ENCODE measurements around the gene MBP. TPM values are rescaled to one million over a fixed set of nuclear protein-coding genes. Genes with fewer than 3 reads are reported as not detected.

The MBP gene
- total RNA-seq, 2 experiments from 2014 or later: 75.4 to 79.2 TPM

GRCh38 chr18:77084688-77085035, 47.9 kb downstream of the MBP start:
- Mint-ChIP-seq H3K9me3 (no peaks in the 10 kb centered on the region), H3K27me3 (no peaks in the 10 kb centered on the region), H3K4me1 (ENCODE audit: low read depth) (peaks cover 80% of the 10 kb centered on the region), H3K4me3 (no peak overlapping the region), H3K36me3 (ENCODE audit: low read depth) (peaks cover 62% of the 10 kb centered on the region), H3K27ac (peak overlapping the region; percentile 40)
- CTCF ChIA-PET: interaction anchor here (1.3 kb wide), 1 partner anchor 17 kb away, joined by 4 read pairs; no protein-coding TSS in a partner anchor
- ATAC-seq (ENCODE audit: poor library complexity) (no peak), DNase-seq (no peak)
- Histone ChIP-seq H3K27me3 (ENCODE audit: control insufficient read depth in 1 of 2, insufficient read depth in 2 of 2, low read length in 2 of 2) (no peaks in the 10 kb centered on the region), H3K4me3 (ENCODE audit: low read length) (no peak overlapping the region), H3K4me1 (ENCODE audit: insufficient read depth, low read length) (peaks cover 59% of the 10 kb centered on the region), H3K36me3 (ENCODE audit: insufficient read depth, low read length) (peaks cover 30% of the 10 kb centered on the region), H3K9me3 (ENCODE audit: control insufficient read depth in 1 of 2, insufficient read depth in 1 of 2, low read length in 2 of 2) (peaks cover 0 to 5% of the 10 kb centered on the region in 2 experiments), H3K27ac (ENCODE audit: low read depth in 1 of 2, low read length in 2 of 2) (no peak overlapping the region)
- POLR2A ChIA-PET: interaction anchor here (0.9 kb wide), 1 partner anchor 23 kb away, joined by 3 read pairs; no protein-coding TSS in a partner anchor
- intact Hi-C loops (cut with DNase I, micrococcal nuclease): no loop called here
- TF ChIP-seq CTCF (IDR thresholded peaks at IDR 0.05): no peak

- peaks cover 55% of the 10 kb centered on the region for H3K4me1 ChIP-seq (ENCODE audit: insufficient read depth, low read length)
- ChIA-PET CTCF (no interaction called here), POLR2A (interaction anchor here (0.6 to 1.5 kb wide), 2 partner anchors 10 to 12 kb away, joined by 3 read pairs; no protein-coding TSS in a partner anchor)
- peak overlapping the region in 1 of 2 donors; percentile 11 for H3K27ac ChIP-seq (ENCODE audit: low read depth in 1 of 2, low read length in 2 of 2)
- H3K36me3 ChIP-seq (ENCODE audit: insufficient read depth, low read length): peaks cover 37% of the 10 kb centered on the region
- H3K27me3 Mint-ChIP-seq: no peaks in the 10 kb centered on the region
- H3K4me3 ChIP-seq (ENCODE audit: low read length): no peak overlapping the region
- H3K27me3 ChIP-seq (ENCODE audit: control insufficient read depth in 1 of 2, insufficient read depth in 2 of 2, low read length in 2 of 2): no peaks in the 10 kb centered on the region
- H3K36me3 Mint-ChIP-seq (ENCODE audit: low read depth): peaks cover 64% of the 10 kb centered on the region
- intact Hi-C loops (cut with DNase I, micrococcal nuclease): no loop called here
- no peak overlapping the region for H3K4me3 Mint-ChIP-seq
- peaks cover 81% of the 10 kb centered on the region for H3K4me1 Mint-ChIP-seq (ENCODE audit: low read depth)
- no peaks in the 10 kb centered on the region for H3K9me3 Mint-ChIP-seq
- DNase-seq (no peak), ATAC-seq (ENCODE audit: poor library complexity) (no peak)
- TF ChIP-seq CTCF (IDR thresholded peaks at IDR 0.05): no peak
- peak overlapping the region; percentile 55 for H3K27ac Mint-ChIP-seq
- H3K9me3 ChIP-seq (ENCODE audit: control insufficient read depth in 1 of 2, insufficient read depth in 1 of 2, low read length in 2 of 2): peaks cover 0 to 5% of the 10 kb centered on the region in 2 experiments
Measured at GRCh38 chr18:77082316-77082955, 50.1 kb downstream of the MBP start.

- peak in 1 of 14 experiments; percentile 40 for DNase-seq
- H3K27ac Mint-ChIP-seq: peak overlapping the region; percentile 83
- H3K27me3 Mint-ChIP-seq: no peaks in the 10 kb centered on the region
- H3K9me3 Mint-ChIP-seq: no peaks in the 10 kb centered on the region
- ATAC-seq (ENCODE audit: poor library complexity): no peak
- intact Hi-C loops (cut with DNase I, micrococcal nuclease): no loop called here
- Histone ChIP-seq H3K27me3 (ENCODE audit: control insufficient read depth in 1 of 2, insufficient read depth in 2 of 2, low read length in 2 of 2) (no peaks in the 10 kb centered on the region), H3K4me3 (ENCODE audit: low read length) (no peak overlapping the region), H3K4me1 (ENCODE audit: insufficient read depth, low read length) (peaks cover 56% of the 10 kb centered on the region), H3K27ac (ENCODE audit: low read depth in 1 of 2, low read length in 2 of 2) (peak overlapping the region in 1 of 2 donors; percentile 33), H3K9me3 (ENCODE audit: control insufficient read depth in 1 of 2, insufficient read depth in 1 of 2, low read length in 2 of 2) (no peaks in the 10 kb centered on the region), H3K36me3 (ENCODE audit: insufficient read depth, low read length) (peaks cover 35% of the 10 kb centered on the region)
- peaks cover 83% of the 10 kb centered on the region for H3K4me1 Mint-ChIP-seq (ENCODE audit: low read depth)
- TF ChIP-seq CTCF (IDR thresholded peaks at IDR 0.05): no peak
- H3K4me3 Mint-ChIP-seq: no peak overlapping the region
- POLR2A ChIA-PET: no interaction called here
- H3K36me3 Mint-ChIP-seq (ENCODE audit: low read depth): peaks cover 66% of the 10 kb centered on the region
- CTCF ChIA-PET: interaction anchor here (0.9 kb wide), 1 partner anchor 29 kb away, joined by 3 read pairs; no protein-coding TSS in a partner anchor
Measured at GRCh38 chr18:77081390-77081778, 51.2 kb downstream of the MBP start.
